ENCODE data around the gene HDAC4. TPM values are rescaled to one million over a fixed set of nuclear protein-coding genes. Genes with fewer than 3 reads are reported as not detected.

The HDAC4 gene
- total RNA-seq, 2 experiments from 2014 or later: 22.6 to 24.5 TPM

- Mint-ChIP-seq H3K4me3 (peak overlapping the region; percentile 58), H3K27me3 (no peaks in the 10 kb centered on the region)
These were observed 31.1 kb downstream of the HDAC4 start for GRCh38 chr2:239369631-239370161.

GRCh38 chr2:239368906-239369552 is 31.8 kb downstream of the HDAC4 start:
- DNase-seq (no peak), ATAC-seq (no peak)
- no peaks in the 10 kb centered on the region for H3K27me3 Mint-ChIP-seq
- peak overlapping the region; percentile 30 for H3K27ac Mint-ChIP-seq
- POLR2A ChIA-PET: interaction anchor here (1.3 to 1.8 kb wide), 5 partner anchors 19 to 65 kb away, joined by 3 to 5 read pairs (median 3); no protein-coding TSS in a partner anchor
- H3K9me3 Mint-ChIP-seq: no peaks in the 10 kb centered on the region
- H3K4me1 Mint-ChIP-seq (ENCODE audit: low read depth): peaks cover 19% of the 10 kb centered on the region
- H3K4me3 Mint-ChIP-seq: no peak overlapping the region
- intact Hi-C loops (cut with micrococcal nuclease): no loop called here
- no peak for TF ChIP-seq CTCF (IDR thresholded peaks at IDR 0.05)
- CTCF ChIA-PET: interaction anchor here (0.8 to 1.2 kb wide), 4 partner anchors 46 to 105 kb away, joined by 3 to 5 read pairs (median 3); no protein-coding TSS in a partner anchor
- H3K36me3 Mint-ChIP-seq (ENCODE audit: low read depth): peaks cover 7% of the 10 kb centered on the region

More at GRCh38 chr2:239369631-239370161, 31.1 kb downstream of the HDAC4 start:
- H3K9me3 Mint-ChIP-seq: no peaks in the 10 kb centered on the region
- H3K4me1 Mint-ChIP-seq (ENCODE audit: low read depth): peaks cover 13% of the 10 kb centered on the region
- peak; percentile 92 for DNase-seq
- CTCF ChIA-PET: interaction anchor here (0.8 to 1.7 kb wide), 5 partner anchors 11 to 106 kb away, joined by 3 to 8 read pairs (median 3); no protein-coding TSS in a partner anchor
- peak overlapping the region; percentile 89 for H3K27ac Mint-ChIP-seq
- intact Hi-C loops (cut with micrococcal nuclease): loop anchor here (10.0 kb wide), 1 partner anchor 45 kb away; no protein-coding TSS in a partner anchor
- peaks cover 7% of the 10 kb centered on the region for H3K36me3 Mint-ChIP-seq (ENCODE audit: low read depth)
- no peak for TF ChIP-seq CTCF (IDR thresholded peaks at IDR 0.05)
- peak; percentile 97 for ATAC-seq
- POLR2A ChIA-PET: interaction anchor here (1.3 to 1.8 kb wide), 5 partner anchors 20 to 66 kb away, joined by 3 to 5 read pairs (median 3); no protein-coding TSS in a partner anchor

GRCh38 chr2:239368321-239368720 is 32.5 kb downstream of the HDAC4 start:
- CTCF ChIA-PET: no interaction called here
- Mint-ChIP-seq H3K27me3 (no peaks in the 10 kb centered on the region), H3K36me3 (ENCODE audit: low read depth) (peaks cover 7% of the 10 kb centered on the region), H3K9me3 (no peaks in the 10 kb centered on the region), H3K27ac (no peak overlapping the region), H3K4me1 (ENCODE audit: low read depth) (peaks cover 26% of the 10 kb centered on the region), H3K4me3 (no peak overlapping the region)
- DNase-seq (no peak), ATAC-seq (no peak)
- intact Hi-C loops (cut with micrococcal nuclease): no loop called here
- no peak for TF ChIP-seq CTCF (IDR thresholded peaks at IDR 0.05)
- POLR2A ChIA-PET: interaction anchor here (1.4 to 1.8 kb wide), 2 partner anchors 40 to 64 kb away, joined by 3 to 5 read pairs; no protein-coding TSS in a partner anchor

- Mint-ChIP-seq H3K36me3 (ENCODE audit: low read depth) (peaks cover 7% of the 10 kb centered on the region), H3K27me3 (no peaks in the 10 kb centered on the region), H3K4me1 (ENCODE audit: low read depth) (peaks cover 26% of the 10 kb centered on the region), H3K27ac (peak overlapping the region; percentile 22), H3K9me3 (no peaks in the 10 kb centered on the region), H3K4me3 (no peak overlapping the region)
- TF ChIP-seq CTCF (IDR thresholded peaks at IDR 0.05): no peak
- no peak for DNase-seq
- ChIA-PET CTCF (interaction anchor here (1.3 kb wide), 1 partner anchor 30 kb away, joined by 4 read pairs; no protein-coding TSS in a partner anchor), POLR2A (interaction anchor here (0.6 kb wide), 1 partner anchor 797 kb away, joined by 3 read pairs; no protein-coding TSS in a partner anchor)
- no peak for ATAC-seq
- intact Hi-C loops (cut with micrococcal nuclease): no loop called here
These were observed 34.1 kb downstream of the HDAC4 start for GRCh38 chr2:239366740-239367139.

Measured in activated CD8-positive, alpha-beta T cell treated with anti-CD3 and anti-CD28 coated beads for 36 hours (primary cell).